HepG2 (cell line): ENCODE data around the gene ATP5PB. TPM values are rescaled to one million over a fixed set of nuclear protein-coding genes. Genes with fewer than 3 reads are reported as not detected.

Source experiments
- ATAD3A ChIP-seq: sonication (generic); formaldehyde crosslinking; IDR thresholded peaks from 2 replicates; pipeline ENCODE4 v1.4.0; 2020; ENCODE audit warnings: missing genetic modification reagents
- EED ChIP-seq: sonication (generic); formaldehyde crosslinking; IDR thresholded peaks from 2 replicates; pipeline ENCODE4 v1.5.0; 2020; ENCODE audit warnings: mild to moderate bottlenecking, missing genetic modification reagents
- FIP1L1 ChIP-seq: fragments of 200-400 bp; formaldehyde crosslinking; IDR thresholded peaks from 2 replicates; pipeline ENCODE4 v1.6.1; 2018; ENCODE audit warnings: low read depth, mild to moderate bottlenecking, low read length, moderate library complexity, borderline replicate concordance; ENCODE audit not compliant: insufficient read depth
- KIAA2018 ChIP-seq: sonication (generic); formaldehyde crosslinking; IDR thresholded peaks from 2 replicates; pipeline ENCODE4 v1.5.0; 2020; ENCODE audit warnings: mild to moderate bottlenecking, missing genetic modification reagents, borderline replicate concordance
- SRF ChIP-seq: IDR thresholded peaks from 2 replicates; pipeline ENCODE4 v1.6.1; 2011; ENCODE audit warnings: mild to moderate bottlenecking, low read depth, low read length, moderate library complexity
- THRA ChIP-seq: sonication (generic); formaldehyde crosslinking; IDR thresholded peaks from 2 replicates; pipeline ENCODE4 v1.4.0; 2020; ENCODE audit warnings: missing genetic modification reagents, borderline replicate concordance
- TMF1 ChIP-seq: sonication (generic); formaldehyde crosslinking; IDR thresholded peaks from 2 replicates; pipeline ENCODE4 v1.8.1; 2022; ENCODE audit warnings: low read depth, missing genetic modification reagents
- YEATS4 ChIP-seq: sonication (generic); formaldehyde crosslinking; IDR thresholded peaks from 2 replicates; pipeline ENCODE4 v1.4.0; 2020; ENCODE audit warnings: missing genetic modification reagents, borderline replicate concordance
- ZNF260 ChIP-seq: sonication (generic); formaldehyde crosslinking; IDR thresholded peaks from 2 replicates; pipeline ENCODE4 v1.4.0; 2020; ENCODE audit warnings: missing genetic modification reagents, low read depth, mild to moderate bottlenecking, borderline replicate concordance
- ZNF280D ChIP-seq: sonication (generic); formaldehyde crosslinking; IDR thresholded peaks from 2 replicates; pipeline ENCODE4 v1.5.1; 2020; ENCODE audit warnings: mild to moderate bottlenecking, missing genetic modification reagents
- ZNF317 ChIP-seq: sonication (generic); formaldehyde crosslinking; IDR thresholded peaks from 2 replicates; pipeline ENCODE4 v1.5.0; 2020; ENCODE audit warnings: mild to moderate bottlenecking, missing genetic modification reagents
- ZNF44 ChIP-seq: sonication (generic); formaldehyde crosslinking; IDR thresholded peaks from 2 replicates; pipeline ENCODE4 v1.5.1; 2020; ENCODE audit warnings: mild to moderate bottlenecking, missing genetic modification reagents
- ZNF543 ChIP-seq: sonication (generic); formaldehyde crosslinking; IDR thresholded peaks from 2 replicates; pipeline ENCODE4 v1.4.0; 2020; ENCODE audit warnings: mild to moderate bottlenecking, missing genetic modification reagents
- ZNF547 ChIP-seq: sonication (generic); formaldehyde crosslinking; IDR thresholded peaks from 2 replicates; pipeline ENCODE4 v1.5.1; 2020; ENCODE audit warnings: mild to moderate bottlenecking, missing genetic modification reagents
- ZNF605 ChIP-seq: sonication (generic); formaldehyde crosslinking; IDR thresholded peaks from 2 replicates; pipeline ENCODE4 v1.8.0; 2022; ENCODE audit warnings: mild to moderate bottlenecking, missing genetic modification reagents
- ZNF616 ChIP-seq: sonication (generic); formaldehyde crosslinking; IDR thresholded peaks from 2 replicates; pipeline ENCODE4 v1.5.0; 2020; ENCODE audit warnings: low read depth, mild to moderate bottlenecking, missing genetic modification reagents
- ZNF775 ChIP-seq: sonication (generic); formaldehyde crosslinking; IDR thresholded peaks from 2 replicates; pipeline ENCODE4 v1.4.0; 2020; ENCODE audit warnings: missing genetic modification reagents, mild to moderate bottlenecking, moderate library complexity, borderline replicate concordance
- polyA plus RNA-seq, 8 experiments: library from polyadenylated mRNA; depleted of rRNA in 3 of 8; stranded (reverse) in 7 of 8; unstranded in 1 of 8; fragments of >200 nt; fragmentation: Illumina TruSeq in 4 of 8; extraction: Trizol in 4 of 8; gene quantifications; 2 replicates each; pipeline versions ENCODE4 v1.2.1 to v1.2.3, GENCODE V29; 2011 to 2016; ENCODE audit warnings: low read depth in 4 of 8, missing spikeins in 1 of 8, mixed read lengths in 1 of 8; ENCODE audit not compliant: insufficient read depth in 1 of 8
- total RNA-seq, 5 experiments: library from RNA; depleted of rRNA; stranded (reverse); fragments of >200 nt; fragmentation: Illumina TruSeq; extraction: Trizol; gene quantifications; 2 replicates each; pipeline ENCODE4 v1.2.3, GENCODE V29; 2016; ENCODE audit warnings: low read depth in 1 of 5

Gene ATP5PB
- total and polyA plus RNA-seq, 2 of the 13 experiments (the other 11 are each of a cell fraction or from before 2014, with no cell fraction given) = 297 to 541 TPM

- TF ChIP-seq THRA (CRISPR knock-in tag) = no peak
- TF ChIP-seq ZNF317 = no peak
- no peak for TF ChIP-seq ZNF547 (CRISPR knock-in tag)
- peak; percentile 93 for TF ChIP-seq YEATS4 (CRISPR knock-in tag)
- no peak for TF ChIP-seq TMF1 (CRISPR knock-in tag)
- no peak; the same call in 1 of the 2 replicates for TF ChIP-seq ZNF280D (CRISPR knock-in tag)
- TF ChIP-seq ZNF616 (CRISPR knock-in tag) = no peak
- no peak for TF ChIP-seq ZNF260 (CRISPR knock-in tag)
- no peak for TF ChIP-seq ATAD3A (CRISPR knock-in tag)
- TF ChIP-seq FIP1L1 = no peak
- TF ChIP-seq ZNF605 (CRISPR knock-in tag) = peak; percentile 38; the same call in 1 of the 2 replicates
- no peak for TF ChIP-seq KIAA2018 (CRISPR knock-in tag)
- no peak for TF ChIP-seq ZNF775 (CRISPR knock-in tag)
- no peak for TF ChIP-seq EED (CRISPR knock-in tag)
- no peak for TF ChIP-seq ZNF44 (CRISPR knock-in tag)
- peak; percentile 48; the same call in 1 of the 2 replicates for TF ChIP-seq ZNF543 (CRISPR knock-in tag)
- no peak for TF ChIP-seq SRF
Measured at GRCh38 chr1:111448918-111449702, at the start of gene ATP5PB, which contains the start of gene WDR77 (continued).
